ENCODE measurements around the gene ITSN2.

GRCh38 chr2:24343225-24343882 lies 17.0 kb downstream of the ITSN2 start:
- no peak for TF ChIP-seq CTCF (IDR thresholded peaks at IDR 0.05; ENCODE audit: low read depth, low read length)
- TF ChIP-seq POLR2A (IDR thresholded peaks at IDR 0.05; ENCODE audit: extremely low read depth, insufficient read length): no peak
- no peak for TF ChIP-seq MAX (IDR thresholded peaks at IDR 0.05; ENCODE audit: low read depth, low read length)
- TF ChIP-seq MYC (IDR thresholded peaks at IDR 0.05; ENCODE audit: low read depth, low read length): no peak

All from NB4 (cell line).